ENCODE measurements around the gene PHKG1. TPM values are rescaled to one million over a fixed set of nuclear protein-coding genes. Genes with fewer than 3 reads are reported as not detected.
"Not testable (repeated sequence)": the region's sequence is repeated elsewhere in the genome, so short reads cannot be mapped to it uniquely, and the experiment has no call there.

Gene PHKG1
- total RNA-seq, 4 donors from 2014 or later, result 0.26 to 1.7 (median 0.94) TPM

DNA sequence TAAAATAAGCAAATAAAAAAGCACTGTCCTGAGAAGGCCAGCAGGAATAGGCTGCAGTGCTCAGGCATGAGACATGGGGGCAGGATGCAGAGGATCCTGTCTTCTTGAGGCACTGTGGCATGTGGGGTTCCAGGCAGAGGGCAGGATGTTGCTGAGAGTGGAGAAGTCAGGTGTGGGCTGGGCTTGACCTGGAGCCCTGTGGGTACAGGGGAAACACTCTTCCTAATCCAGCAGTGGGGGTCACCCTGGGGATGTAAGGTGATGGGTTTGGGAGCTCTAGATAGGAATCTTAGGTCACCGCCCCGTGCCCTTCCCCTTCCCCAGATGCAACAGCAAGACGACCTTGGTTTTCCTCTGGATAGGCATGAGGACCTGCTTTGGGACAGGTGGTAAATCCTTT, 15.1 kb downstream of the PHKG1 start:
- H3K4me3 ChIP-seq, result no peak overlapping the region
- DNase-seq (ENCODE audit: extremely low spot score), result no peak
- H3K27ac ChIP-seq (replicated peaks in 1 of 4), result peak overlapping the region in 1 of 4 donors; percentile 46
- H3K9me3 ChIP-seq, result no peaks in the 10 kb centered on the region
- H3K36me3 ChIP-seq, result peaks cover 12 to 56% (median 34%) of the 10 kb centered on the region in 4 donors
- no peaks in the 10 kb centered on the region for H3K27me3 ChIP-seq
- TF ChIP-seq POLR2AphosphoS5 (IDR thresholded peaks at IDR 0.05), result no peak
- no peak for TF ChIP-seq EP300 (IDR thresholded peaks at IDR 0.05)
- no peak for TF ChIP-seq POLR2A (IDR thresholded peaks at IDR 0.05; ENCODE audit: low read depth)
- no peak for TF ChIP-seq CTCF (IDR thresholded peaks at IDR 0.05)
- H3K4me1 ChIP-seq, result peaks cover 28 to 36% (median 31%) of the 10 kb centered on the region in 4 donors
- intact Hi-C loops (cut with DNase I), result loop anchor here (10.0 kb wide), 1 partner anchor 193 kb away; the partner anchor contains the start of gene ZNF713
- WGBS, result 92% methylated on average over 3 of the region's 3 CpGs

- intact Hi-C loops (cut with DNase I), result loop anchor here (2.0 to 10.0 kb wide), 2 partner anchors 70 to 190 kb away; partner anchors contain the start of gene ZNF713
- 16% methylated on average over 19 of the region's 19 CpGs for WGBS
- peaks cover 14 to 71% (median 51%) of the 10 kb centered on the region in 4 donors for H3K36me3 ChIP-seq
- H3K27ac ChIP-seq (replicated peaks in 1 of 4), result peak overlapping the region in 3 of 4 donors; percentile 20 to 67 (median 45)
- no peak for TF ChIP-seq EP300 (IDR thresholded peaks at IDR 0.05)
- TF ChIP-seq POLR2AphosphoS5 (IDR thresholded peaks at IDR 0.05), result peak; percentile 39 to 69
- peak; percentile 89 to 98 (median 92) for TF ChIP-seq CTCF (IDR thresholded peaks at IDR 0.05)
- H3K4me1 ChIP-seq, result peaks cover 13 to 18% (median 16%) of the 10 kb centered on the region in 4 donors
- DNase-seq (ENCODE audit: extremely low spot score), result peak; percentile 96
- H3K27me3 ChIP-seq, result no peaks in the 10 kb centered on the region
- H3K9me3 ChIP-seq, result no peaks in the 10 kb centered on the region
- H3K4me3 ChIP-seq, result no peak overlapping the region
These were observed 18.4 kb downstream of the PHKG1 start for GRCh38 chr7:56074371-56074791.

- H3K4me3 ChIP-seq; H3K27ac ChIP-seq (replicated peaks in 1 of 4); H3K9me3 ChIP-seq; DNase-seq (ENCODE audit: extremely low spot score); H3K27me3 ChIP-seq; intact Hi-C loops (cut with DNase I): not testable (repeated sequence)
- WGBS, result 97% methylated on average over 13 of the region's 13 CpGs
- Histone ChIP-seq H3K36me3 (peaks cover 17 to 54% (median 51%) of the 10 kb centered on the region in 4 donors), H3K4me1 (peaks cover 12 to 18% (median 15%) of the 10 kb centered on the region in 4 donors)
These were observed 26.4 kb downstream of the PHKG1 start for GRCh38 chr7:56066376-56066775.

- intact Hi-C loops (cut with DNase I), result no loop called here
- peaks cover 21 to 54% (median 51%) of the 10 kb centered on the region in 4 donors for H3K36me3 ChIP-seq
- H3K9me3 ChIP-seq, result no peaks in the 10 kb centered on the region
- DNase-seq (ENCODE audit: extremely low spot score), result peak; percentile 97
- peak within 1 kb of the TSS; percentile 72 to 90 (median 80) for H3K4me3 ChIP-seq
- 2% methylated on average over 24 of the region's 49 CpGs for WGBS
- H3K27ac ChIP-seq (replicated peaks in 1 of 4), result peak within 1 kb of the TSS; percentile 86 to 96 (median 92)
- no peaks in the 10 kb centered on the region for H3K27me3 ChIP-seq
- TF ChIP-seq POLR2AphosphoS5 (IDR thresholded peaks at IDR 0.05) (peak; percentile 97), CTCF (IDR thresholded peaks at IDR 0.05) (peak in 2 of 3 experiments; percentile 19), POLR2A (IDR thresholded peaks at IDR 0.05; ENCODE audit: low read depth) (peak; percentile 85), EP300 (IDR thresholded peaks at IDR 0.05) (no peak)
- peaks cover 12 to 18% (median 15%) of the 10 kb centered on the region in 4 donors for H3K4me1 ChIP-seq
These were observed 28.7 kb downstream of the PHKG1 start, which contains the start of gene SUMF2 for GRCh38 chr7:56063882-56064625. Gene SUMF2, plus strand, starts transcription at chr7:56064286. Its CDS starts 26 bp downstream, at chr7:56064312.

DNA sequence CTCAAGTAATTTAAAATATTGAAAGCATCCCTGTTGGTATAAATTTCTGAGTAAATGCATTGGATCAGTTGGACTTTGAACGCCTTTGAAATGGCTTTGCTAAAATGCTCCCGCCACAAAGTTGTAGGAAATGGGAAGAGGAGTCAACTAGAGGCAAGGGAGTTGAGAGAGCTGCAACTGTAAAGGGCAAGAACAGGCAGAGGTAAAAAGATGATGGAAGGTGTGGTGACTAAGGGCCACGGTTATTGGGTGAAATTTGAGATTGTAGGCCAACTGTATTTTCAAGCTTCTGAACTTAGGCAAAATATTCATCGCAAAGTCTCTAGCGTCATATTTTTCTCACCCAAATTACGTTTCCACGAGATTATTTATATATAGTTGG, 29.3 kb downstream of the PHKG1 start:
- H3K4me1 ChIP-seq, result peaks cover 12 to 18% (median 15%) of the 10 kb centered on the region in 4 donors
- H3K4me3 ChIP-seq, result peak overlapping the region; percentile 72 to 90 (median 80)
- DNase-seq (ENCODE audit: extremely low spot score), result no peak
- peaks cover 23 to 54% (median 51%) of the 10 kb centered on the region in 4 donors for H3K36me3 ChIP-seq
- no peak for TF ChIP-seq CTCF (IDR thresholded peaks at IDR 0.05)
- no peak for TF ChIP-seq POLR2A (IDR thresholded peaks at IDR 0.05; ENCODE audit: low read depth)
- no peak for TF ChIP-seq EP300 (IDR thresholded peaks at IDR 0.05)
- no peak for TF ChIP-seq POLR2AphosphoS5 (IDR thresholded peaks at IDR 0.05)
- no peaks in the 10 kb centered on the region for H3K9me3 ChIP-seq
- intact Hi-C loops (cut with DNase I), result no loop called here
- H3K27ac ChIP-seq (replicated peaks in 1 of 4), result peak overlapping the region; percentile 86 to 96 (median 92)
- 64% methylated on average over 7 of the region's 7 CpGs for WGBS
- no peaks in the 10 kb centered on the region for H3K27me3 ChIP-seq
